ENCODE data around the gene USP50.
"Not testable (repeated sequence)": the region's sequence is repeated elsewhere in the genome, so short reads cannot be mapped to it uniquely, and the experiment has no call there.

Gene USP50

DNA sequence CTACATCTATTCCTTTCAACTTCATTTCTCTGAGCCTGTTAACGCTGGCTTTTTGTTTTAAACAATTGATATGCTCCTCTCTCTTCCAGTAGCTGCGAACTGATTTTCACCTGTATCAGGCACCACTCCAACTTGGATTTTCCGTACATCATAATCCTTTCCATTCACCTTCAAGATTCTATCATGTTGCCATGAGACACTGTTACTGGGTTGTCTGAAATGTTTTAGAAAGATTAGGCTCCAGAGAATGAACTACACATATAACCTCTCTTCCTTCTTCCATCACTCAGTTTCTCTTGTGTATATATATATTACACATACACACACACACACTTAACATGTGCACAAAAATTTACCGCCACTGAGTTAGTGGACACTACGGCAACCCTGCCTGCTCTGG, at the start of gene USP50:
Gene USP50, minus strand, starts transcription at position 101 of the 400 bp plus-strand sequence. CDS start 141 bp downstream, outside the sequence.
- DNase-seq (ENCODE audit: extremely low read depth in 1 of 2, low read depth in 1 of 2): no peak

DNA sequence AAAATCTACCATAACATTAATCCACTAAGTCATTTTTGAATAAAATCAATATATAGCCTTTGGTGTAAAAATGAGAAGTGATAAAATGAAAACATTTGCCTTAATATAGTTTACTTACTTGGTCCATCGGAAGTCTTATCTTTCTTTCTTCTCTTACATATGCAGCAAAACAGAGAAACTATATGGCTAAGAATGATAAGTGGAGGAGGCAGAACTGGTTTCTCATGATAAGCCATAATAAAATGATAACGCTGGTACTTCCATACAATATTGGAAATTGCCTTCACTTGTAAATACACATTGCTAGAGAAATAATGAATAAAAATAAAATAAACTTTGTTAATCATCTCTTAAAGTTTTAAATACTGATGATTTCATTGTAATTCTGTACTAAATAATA, 47.8 kb upstream of the USP50 start:
- no peak for DNase-seq (ENCODE audit: extremely low read depth in 1 of 2, low read depth in 1 of 2)

DNA sequence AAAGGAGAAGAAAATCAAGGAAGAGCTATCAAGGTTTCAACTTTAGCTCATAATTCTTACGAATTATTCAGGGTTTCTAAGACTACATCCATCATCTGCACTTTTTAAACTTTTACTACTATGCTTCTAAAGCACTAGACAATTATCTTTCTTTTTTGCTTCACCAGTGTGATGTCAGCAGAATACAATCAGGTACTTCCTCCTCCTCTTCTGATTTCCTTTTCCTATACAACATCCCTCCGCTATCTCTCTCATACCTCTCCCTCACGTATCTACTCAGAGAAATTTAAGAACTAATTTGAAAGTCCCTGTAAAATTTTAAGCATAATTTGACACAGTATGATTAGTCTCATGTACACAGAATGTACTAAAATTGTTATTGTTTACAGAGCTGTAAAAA, 47.3 kb upstream of the USP50 start:
- DNase-seq (ENCODE audit: extremely low read depth in 1 of 2, low read depth in 1 of 2): no peak

DNA sequence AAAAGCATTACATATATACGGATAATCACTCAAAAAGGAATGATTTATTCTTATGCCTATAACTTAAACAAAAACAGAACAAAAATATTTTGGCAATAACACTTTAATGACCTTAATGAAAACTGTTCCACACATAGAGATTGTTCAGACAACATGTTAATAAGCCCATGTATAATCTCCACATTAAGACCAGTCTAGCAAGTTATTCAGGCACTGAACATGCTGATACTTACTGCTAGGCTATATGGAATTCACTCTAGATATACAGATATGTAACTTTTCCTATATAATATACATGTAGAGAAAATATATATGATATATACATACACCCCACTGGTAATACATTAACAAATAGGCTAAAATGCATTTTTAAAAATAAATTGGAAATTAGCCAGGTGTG, 43.8 kb upstream of the USP50 start:
- DNase-seq (ENCODE audit: extremely low read depth in 1 of 2, low read depth in 1 of 2): no peak

DNA sequence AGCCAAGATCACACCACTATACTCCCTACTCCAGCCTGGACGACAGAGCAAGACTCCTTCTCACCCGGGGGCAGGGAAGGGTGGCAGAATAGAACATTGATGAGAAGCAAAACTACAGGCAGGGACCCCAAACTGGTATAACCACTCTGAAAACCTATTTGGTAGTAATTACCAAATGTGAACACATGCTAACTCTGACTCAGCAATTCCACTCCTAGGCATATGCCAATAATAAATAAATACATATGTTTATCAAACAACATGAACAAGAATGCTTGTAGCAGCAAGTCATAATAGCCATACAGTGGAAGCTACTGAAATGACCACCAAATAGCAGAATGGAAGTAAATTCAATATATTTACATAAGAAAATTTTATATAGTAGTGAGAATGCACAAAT, 31.0 kb upstream of the USP50 start:
- no peak for DNase-seq (ENCODE audit: extremely low read depth in 1 of 2, low read depth in 1 of 2)

DNA sequence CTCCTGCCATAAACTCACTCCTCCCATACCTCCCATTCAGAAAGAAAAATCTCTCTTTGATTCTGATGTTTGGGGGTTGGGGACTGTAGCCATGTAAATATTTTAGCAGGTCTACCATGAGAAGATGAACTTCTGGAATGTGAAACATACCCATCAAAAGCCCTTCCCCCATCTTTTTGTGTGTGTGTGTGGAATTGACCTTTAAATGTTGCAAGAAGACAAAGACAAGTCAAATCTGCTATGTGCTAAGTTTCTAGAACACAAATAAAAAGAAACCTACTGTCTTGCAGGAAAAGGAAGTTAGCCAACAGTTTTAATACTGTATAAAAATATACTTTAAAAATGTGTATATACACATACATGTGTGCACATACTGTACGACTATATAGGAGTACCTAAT, 29.7 kb upstream of the USP50 start:
- DNase-seq (ENCODE audit: extremely low read depth in 1 of 2, low read depth in 1 of 2): no peak

DNA sequence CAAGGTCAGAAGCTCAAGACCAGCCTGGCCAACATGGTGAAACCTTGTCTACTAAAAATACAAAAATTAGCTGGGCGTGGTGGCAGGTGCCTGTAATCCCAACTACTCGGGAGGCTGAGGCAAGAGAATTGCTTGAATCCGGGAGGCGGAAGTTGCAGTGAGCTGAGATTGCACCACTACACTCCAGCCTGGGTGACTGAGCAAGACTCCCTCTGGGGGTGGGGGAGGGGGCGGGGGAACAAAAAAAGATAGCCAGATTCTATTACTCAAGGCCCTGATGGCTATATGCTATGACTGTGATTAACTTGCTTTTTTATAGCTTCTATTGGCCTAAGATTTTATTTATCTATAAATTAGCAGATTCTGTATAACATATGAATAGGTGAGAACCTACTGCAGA, 27.4 kb upstream of the USP50 start:
- DNase-seq (ENCODE audit: extremely low read depth in 1 of 2, low read depth in 1 of 2): not testable (repeated sequence)

DNA sequence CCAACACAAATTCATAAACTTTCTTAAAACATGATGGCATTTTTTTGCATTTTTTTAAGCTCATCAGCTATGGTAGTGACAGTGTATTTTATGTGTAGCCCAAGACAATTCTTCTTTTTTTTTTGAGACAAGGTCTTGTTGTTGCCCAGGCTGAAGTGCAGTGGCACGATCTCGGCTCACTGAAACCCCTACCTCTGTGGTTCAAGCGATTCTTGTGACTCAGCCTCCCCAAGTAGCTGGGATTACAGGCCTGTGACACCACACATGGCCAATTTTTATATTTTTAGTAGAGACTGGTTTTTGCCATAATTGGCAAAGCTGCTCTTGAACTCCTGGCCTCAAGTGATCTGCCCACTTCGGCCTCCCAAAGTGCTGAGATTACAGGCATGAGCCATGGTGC, 17.3 kb upstream of the USP50 start:
- DNase-seq (ENCODE audit: extremely low read depth in 1 of 2, low read depth in 1 of 2): no peak

DNA sequence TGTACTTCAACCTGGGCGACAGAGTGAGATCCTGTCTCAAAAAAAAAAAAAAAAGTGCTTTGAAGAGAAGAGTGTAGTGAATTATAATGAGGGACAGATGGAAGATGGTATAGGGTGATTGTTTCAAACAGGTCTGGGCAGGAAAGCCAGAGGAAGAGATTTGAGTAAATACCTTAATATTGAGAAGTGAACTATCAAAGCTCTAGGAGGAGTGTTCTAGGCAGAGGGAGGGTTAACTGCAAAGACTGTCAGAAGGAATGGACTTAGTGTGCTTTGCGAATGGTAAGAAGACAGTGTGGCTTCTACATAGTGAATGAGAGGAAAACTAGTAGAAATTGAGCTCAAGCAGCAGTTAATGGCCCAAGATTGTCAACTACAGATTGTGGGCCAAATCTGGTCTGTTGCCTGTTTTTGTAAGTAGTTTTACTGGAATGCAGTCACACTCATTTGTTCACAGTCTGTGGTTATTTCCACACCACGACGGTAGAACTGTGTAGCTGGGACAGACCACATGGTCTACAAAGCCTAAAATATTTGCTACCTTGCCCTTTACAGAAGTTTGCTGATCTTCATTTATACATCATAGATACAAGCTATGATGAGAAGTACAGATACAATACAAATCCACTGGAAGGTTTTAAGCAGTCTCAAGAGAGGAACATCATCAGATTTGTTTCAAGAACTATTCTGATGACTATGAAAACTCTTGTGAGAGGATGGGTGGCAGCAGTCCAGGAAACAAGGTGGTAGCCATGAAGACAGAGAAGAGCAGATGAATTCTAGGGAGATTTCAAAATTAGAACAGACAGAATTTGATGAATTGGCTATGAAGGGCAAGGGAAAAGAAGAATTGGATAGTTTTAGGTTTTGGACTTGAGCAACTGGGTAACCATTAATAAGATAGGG, 16.5 kb upstream of the USP50 start:
- no peak for DNase-seq (ENCODE audit: extremely low read depth in 1 of 2, low read depth in 1 of 2)

DNA sequence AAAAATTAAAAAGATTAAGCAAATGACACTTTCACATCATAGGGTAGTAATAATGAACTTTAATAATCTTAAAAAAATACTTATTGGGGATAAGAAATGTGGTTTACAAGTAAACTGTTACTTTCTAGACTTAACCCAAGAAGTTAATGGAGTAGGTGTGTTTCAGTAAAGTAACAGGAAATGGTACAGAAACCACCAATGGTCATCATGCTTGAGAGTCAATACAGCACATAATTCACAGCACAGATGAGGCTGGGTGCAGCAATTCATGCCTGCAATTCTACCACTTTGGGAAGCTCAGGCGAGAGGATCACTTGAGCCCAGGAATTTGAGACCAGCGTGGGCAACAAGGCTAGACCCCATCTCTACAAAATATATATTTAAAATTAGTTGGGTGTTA, 11.5 kb upstream of the USP50 start:
- DNase-seq (ENCODE audit: extremely low read depth in 1 of 2, low read depth in 1 of 2): no peak

DNA sequence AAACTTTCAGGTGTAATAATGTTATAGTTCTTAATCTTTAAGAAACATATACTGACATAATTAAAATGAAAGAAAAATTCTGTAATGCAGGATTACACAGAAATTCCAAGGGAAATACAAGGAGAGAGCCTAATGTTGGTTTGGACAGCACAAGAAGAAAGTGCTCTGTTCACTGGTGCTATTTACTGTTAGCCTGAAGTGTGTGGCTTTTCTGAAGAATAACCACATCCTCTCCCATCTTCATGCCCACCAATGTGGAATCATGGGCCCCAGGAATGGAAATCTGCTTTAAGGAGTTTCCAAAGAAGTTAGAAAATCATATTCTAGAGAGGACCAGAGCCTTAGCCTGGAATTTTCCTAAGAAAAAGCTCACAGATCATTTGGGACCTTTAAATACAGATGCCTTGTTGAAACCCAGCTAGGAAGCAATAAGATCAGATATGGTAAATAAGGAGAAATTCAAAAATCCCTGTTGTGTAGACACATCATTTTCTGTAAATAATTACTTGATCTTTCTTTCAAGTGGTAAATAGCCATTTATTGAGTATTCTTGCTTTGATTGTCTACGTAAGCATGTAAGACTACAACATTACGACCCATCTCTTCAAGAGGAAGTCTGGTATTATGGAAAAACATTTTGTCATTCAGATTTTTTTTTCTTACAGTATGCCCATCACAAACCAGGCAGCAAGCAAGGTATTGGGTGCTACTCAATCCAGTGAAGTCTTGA, 10.3 kb upstream of the USP50 start:
- DNase-seq (ENCODE audit: extremely low read depth in 1 of 2, low read depth in 1 of 2): no peak

DNA sequence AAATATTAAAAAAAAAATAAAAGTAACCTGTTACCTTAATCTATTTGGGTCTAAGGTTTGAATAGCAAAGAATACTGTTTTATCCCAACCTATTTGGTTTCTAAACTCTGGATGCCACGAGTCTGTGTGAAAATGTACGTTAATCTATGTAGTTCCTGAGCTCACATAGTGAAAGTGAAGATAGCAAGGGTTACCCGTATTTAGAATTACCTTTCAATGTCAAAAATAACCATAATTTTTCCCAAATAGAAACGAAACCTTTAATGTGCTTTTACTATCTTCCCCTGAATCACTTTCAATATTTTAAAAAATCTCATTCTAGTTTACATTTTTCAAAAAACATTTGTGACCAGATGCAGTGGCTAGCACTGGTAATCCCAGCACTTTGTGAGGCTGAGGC, 5.8 kb upstream of the USP50 start:
- DNase-seq (ENCODE audit: extremely low read depth in 1 of 2, low read depth in 1 of 2): no peak

DNA sequence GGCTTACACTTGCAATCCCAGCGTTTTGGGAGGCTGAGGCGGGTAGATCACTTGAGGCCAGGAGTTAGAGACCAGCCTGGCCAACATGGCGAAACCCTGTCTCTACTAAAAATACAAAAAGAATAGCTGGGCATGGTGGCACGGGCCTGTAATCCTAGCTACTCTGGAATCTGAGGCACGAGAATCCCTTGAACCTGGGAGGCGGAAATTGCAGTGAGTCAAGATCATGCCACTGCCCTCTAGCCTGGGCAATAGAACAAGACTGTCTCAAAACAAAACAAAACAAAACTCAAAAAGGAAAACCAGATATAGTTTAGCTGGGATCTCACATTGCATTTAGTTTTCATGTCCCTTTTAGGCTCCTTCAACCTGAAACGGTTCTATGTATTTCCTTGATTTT, 2.9 kb upstream of the USP50 start:
- no peak for DNase-seq (ENCODE audit: extremely low read depth in 1 of 2, low read depth in 1 of 2)

DNA sequence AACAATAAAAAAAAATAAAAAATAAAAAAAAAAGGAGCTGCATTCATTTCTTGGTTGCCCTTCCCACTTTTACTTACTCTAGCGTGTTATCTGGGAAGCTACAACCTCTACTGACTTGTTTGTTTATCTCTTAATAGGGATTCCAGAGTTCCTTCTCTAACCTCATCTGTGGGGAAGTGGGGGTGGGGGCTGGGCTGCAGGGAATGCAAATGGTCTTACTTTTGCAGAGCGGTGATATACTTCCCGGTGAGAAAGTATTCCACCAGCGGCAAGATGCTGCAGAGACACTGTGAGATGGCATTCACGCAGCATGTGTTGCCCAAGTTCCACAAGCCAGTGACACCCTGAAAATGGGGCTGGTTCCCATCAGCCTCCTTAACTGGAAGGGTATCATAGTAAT, 2.1 kb downstream of the USP50 start:
- no peak for DNase-seq (ENCODE audit: extremely low read depth in 1 of 2, low read depth in 1 of 2)

DNA sequence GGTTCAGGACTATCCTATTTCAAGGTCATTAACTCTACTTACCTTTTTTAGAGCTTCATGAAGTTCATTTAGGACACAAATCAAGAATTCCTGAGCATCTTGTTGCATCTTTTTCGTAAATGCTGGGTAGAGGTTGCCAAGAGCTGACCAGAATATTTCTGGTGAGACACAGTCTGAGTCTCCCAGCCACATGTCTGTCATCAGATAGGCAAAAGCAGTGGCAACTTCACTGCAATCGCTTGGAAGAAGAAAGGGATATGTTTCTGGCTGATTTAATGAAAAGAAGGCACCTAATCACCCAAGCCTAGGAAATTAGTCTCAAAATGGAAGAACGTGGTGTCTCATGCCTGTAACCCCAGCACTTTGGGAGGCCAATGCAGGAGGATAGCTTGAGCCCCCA, 2.9 kb downstream of the USP50 start:
- DNase-seq (ENCODE audit: extremely low read depth in 1 of 2, low read depth in 1 of 2): no peak

DNA sequence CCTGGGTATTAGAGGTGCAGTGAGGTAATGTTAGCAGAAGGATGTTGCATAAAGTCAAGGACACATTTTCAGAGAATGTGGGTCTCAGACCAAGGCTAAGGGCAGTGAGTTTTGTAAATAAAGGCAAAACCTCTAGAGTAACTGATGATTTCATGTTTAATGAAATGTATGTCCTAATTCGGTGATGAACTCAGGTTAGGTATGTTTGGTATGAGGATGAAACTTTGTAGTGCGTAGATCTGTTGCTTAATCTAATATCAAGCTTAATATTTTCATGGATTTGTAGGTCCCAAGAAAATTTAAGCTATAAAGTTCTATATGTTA, 3.6 kb downstream of the USP50 start:
- DNase-seq (ENCODE audit: extremely low read depth in 1 of 2, low read depth in 1 of 2): no peak

DNA sequence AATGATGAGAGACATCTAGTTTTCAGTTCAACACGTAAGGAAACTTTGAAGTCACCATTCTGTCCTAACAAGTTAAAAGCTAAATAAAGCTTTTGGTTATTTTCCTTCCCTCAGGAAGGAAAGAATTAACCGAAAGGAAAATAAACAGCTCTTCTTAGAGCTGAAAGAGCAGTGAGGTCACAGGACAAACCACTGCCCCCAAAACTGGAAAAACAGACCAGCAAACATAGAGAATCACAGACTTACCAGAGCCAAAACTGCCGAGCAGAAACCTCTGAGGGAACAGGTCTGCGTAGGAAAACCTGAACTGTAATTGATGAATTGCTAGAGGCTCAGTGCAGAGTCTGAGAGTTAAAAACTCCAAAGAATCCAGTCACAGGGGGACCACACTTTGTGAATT, 14.7 kb downstream of the USP50 start:
- DNase-seq (ENCODE audit: extremely low read depth in 1 of 2, low read depth in 1 of 2): no peak

DNA sequence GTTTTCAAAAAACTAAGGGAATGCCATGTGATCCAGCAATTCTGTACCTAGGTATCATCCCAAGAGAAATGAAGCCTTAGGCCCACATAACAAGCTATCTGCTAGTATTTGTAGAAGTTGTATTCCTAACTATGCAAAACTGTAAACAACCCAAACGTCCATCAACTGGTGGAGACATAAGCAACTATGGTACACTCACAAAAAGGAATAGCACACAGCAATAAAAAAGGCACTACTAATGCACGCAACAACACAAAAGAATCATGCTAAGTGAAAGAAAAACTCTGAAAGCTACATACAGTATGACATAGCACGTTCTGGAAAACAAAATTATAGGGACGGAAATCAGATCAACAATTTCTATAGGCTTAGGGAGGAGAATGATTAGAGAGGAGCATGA, 15.3 kb downstream of the USP50 start:
- DNase-seq (ENCODE audit: extremely low read depth in 1 of 2, low read depth in 1 of 2): no peak

DNA sequence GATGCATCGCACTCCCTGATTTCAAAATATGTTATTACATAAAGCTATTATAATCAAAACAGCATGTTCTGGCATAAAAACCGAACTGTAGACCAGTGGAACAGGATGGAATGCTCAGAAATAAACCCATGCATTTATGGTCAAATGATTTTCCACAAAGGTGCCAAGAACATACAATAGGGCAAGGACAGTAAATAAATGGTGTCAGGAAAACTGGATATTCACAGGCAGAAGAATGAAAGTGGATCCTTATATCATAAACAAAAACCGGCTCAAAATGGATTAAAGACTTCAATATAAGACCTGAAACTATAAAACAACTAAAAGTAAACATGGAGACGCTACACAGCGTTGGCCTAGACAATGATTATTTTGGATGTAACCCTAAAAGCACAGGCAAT, 22.6 kb downstream of the USP50 start:
- DNase-seq (ENCODE audit: extremely low read depth in 1 of 2, low read depth in 1 of 2): no peak

DNA sequence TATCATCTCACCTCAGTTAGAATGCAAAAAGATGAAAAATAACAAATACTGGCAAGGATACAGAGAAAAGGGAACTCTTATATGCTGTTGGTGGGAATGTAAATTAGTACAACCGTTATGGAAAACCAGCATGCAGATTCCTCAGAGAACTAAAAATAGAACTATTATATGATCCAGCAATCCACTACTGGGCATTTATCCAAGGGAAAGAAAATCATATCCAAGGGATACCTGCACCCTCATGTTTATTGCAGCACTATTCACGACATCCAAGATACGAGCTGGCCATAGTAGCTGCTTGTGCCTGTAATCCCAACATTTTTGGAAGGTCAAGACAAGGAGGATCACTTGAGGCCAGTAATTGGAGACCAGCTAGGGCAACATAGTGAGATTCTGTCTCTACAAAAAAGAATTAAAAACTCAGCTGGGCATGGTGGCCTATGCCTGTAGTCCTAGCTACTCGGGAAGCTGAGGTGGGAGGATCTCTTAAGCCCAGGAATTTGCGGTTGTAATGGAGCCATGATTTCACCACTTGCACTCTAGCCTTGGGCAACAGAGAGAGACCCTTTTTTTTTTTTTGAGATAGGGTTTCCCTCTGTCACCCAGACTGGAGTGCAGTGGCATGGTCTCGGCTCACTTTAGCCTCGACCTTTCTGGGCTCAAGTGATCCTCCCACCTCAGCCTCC, 26.6 kb downstream of the USP50 start:
- DNase-seq (ENCODE audit: extremely low read depth in 1 of 2, low read depth in 1 of 2): no peak

DNA sequence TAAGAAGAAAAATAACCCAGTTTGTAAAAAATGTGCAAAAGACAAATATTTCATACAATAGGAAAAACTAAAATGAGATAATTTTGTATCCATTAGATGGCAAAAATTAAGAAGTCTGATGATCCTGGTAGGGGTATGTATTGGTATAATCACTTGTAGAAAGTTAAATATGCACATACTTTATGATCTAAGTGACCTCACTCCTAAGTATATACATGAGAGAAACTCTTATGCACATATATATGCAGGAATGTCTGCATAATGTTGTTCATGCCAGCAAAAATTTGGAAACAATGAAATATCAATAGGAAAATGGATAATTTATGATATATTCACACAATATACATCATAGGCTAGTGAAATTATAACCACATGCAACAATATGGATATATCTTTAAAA, 33.5 kb downstream of the USP50 start:
- DNase-seq (ENCODE audit: extremely low read depth in 1 of 2, low read depth in 1 of 2): no peak

DNA sequence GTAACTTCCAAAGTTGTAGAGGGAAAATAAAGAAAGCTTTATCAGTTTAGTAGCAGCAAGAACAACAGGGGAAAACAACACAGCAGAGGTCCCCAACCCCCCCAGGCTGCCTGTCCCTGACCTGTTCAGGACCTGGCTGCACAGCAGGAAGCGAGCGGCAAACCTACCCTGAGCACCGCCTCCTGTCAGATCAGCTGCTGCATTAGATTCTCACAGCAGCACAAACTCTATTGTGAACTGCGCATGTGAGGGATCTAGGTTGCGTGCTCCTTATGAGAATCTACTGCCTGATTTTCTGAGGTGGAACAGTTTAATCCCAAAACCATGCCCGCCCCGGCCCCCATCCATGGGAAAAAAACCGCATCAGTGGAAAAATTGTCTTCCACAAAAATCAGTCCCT, 40.3 kb downstream of the USP50 start:
- no peak for DNase-seq (ENCODE audit: extremely low read depth in 1 of 2, low read depth in 1 of 2)
